Activated CD4-positive, alpha-beta T cell treated with anti-CD3 and anti-CD28 coated beads, Interleukin-2, amount 10 ng/mL, durations not matched to agents 24 days and 14 days (primary cell): Measurements from ENCODE around the gene MAP2K1. TPM values are rescaled to one million over a fixed set of nuclear protein-coding genes. Genes with fewer than 3 reads are reported as not detected.
"Not testable (repeated sequence)": the region's sequence is repeated elsewhere in the genome, so short reads cannot be mapped to it uniquely, and the experiment has no call there.

Experiments
- DNase-seq: peaks from one replicate; pipeline ENCODE4 v3.0.0; 2022
- H3K27ac Mint-ChIP-seq: one replicate; pipeline ENCODE4 v1.8.0; 2022; ENCODE audit warnings: mild to moderate bottlenecking, mixed read lengths
- H3K27me3 Mint-ChIP-seq: one replicate; pipeline ENCODE4 v1.8.0; 2022; ENCODE audit warnings: mixed read lengths
- H3K36me3 Mint-ChIP-seq: one replicate; pipeline ENCODE4 v1.8.0; 2022; ENCODE audit warnings: low read depth, mild to moderate bottlenecking, mixed read lengths
- H3K4me1 Mint-ChIP-seq: one replicate; pipeline ENCODE4 v1.8.0; 2021; ENCODE audit warnings: mixed read lengths
- H3K4me3 Mint-ChIP-seq: one replicate; pipeline ENCODE4 v1.8.0; 2022; ENCODE audit warnings: mild to moderate bottlenecking, moderate library complexity, mixed read lengths
- H3K9me3 Mint-ChIP-seq: one replicate; pipeline ENCODE4 v1.8.0; 2021; ENCODE audit warnings: mixed read lengths
- intact Hi-C: fragments of 100-400 bp; cut with micrococcal nuclease; formaldehyde crosslinking; loops from one replicate; pipeline ENCODE4 v1.15.1; 2023
- total RNA-seq: library from RNA; stranded (reverse); gene quantifications from 2 replicates; pipeline ENCODE4 v1.2.3, GENCODE V29; 2022

The MAP2K1 gene
- total RNA-seq, 1 donor from 2014 or later: 106 TPM

DNA sequence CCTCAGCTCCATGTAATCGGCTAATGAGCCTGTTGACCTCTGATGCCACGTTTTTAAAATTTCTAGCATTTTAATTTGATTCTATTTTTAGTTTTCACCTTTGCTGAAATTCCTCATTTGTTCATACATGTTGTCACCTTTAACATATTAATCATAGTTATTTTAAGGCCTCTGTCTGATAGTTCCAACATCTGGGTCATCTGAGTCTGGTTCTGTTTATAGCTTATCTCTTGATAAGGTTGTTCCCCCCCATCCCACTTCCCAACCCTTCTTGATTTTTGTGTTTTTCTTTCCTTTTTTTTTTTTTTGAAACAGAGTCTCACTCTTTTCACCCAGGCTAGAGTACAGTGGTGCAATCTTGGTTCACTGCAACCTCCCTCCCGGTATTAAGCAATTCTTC is 36.4 kb downstream of the MAP2K1 start:
- Mint-ChIP-seq H3K4me3 (no peak overlapping the region), H3K4me1 (peaks cover 40% of the 10 kb centered on the region), H3K9me3 (no peaks in the 10 kb centered on the region), H3K36me3 (peaks cover 29% of the 10 kb centered on the region), H3K27ac (no peak overlapping the region), H3K27me3 (no peaks in the 10 kb centered on the region)
- intact Hi-C loops: no loop called here
- DNase-seq: no peak

DNA sequence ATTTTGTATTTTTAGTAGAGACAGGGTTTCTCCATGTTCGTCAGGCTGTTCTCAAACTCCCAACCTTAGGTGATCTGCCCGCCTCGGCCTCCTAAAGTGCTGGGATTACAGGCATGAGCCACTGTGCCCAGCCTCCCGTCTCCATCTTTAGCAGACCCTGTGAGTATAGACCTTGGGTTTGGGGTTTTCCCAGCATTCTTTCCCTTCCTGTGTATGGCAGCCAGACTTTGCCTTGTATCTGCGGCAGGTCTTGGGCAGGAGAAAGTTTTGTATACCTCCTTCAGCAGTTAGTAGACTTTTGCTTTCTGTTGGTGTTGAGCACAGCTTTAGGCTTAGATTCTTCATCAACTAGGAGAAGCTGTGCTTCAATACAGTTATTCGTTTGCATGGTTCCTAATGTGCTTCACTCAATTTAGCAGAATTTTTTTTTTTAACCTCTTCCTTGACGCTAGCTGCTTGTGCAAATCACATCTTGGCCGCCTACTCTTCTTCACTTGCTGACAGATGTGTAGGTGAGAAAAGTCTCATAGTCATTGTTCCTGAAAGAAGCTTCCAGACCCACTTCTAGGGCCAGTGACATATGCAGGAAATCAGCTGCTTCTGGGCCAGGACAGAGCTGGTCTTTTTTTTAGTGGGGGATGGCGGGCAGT is 38.4 kb downstream of the MAP2K1 start:
- no peak for DNase-seq
- peak overlapping the region; percentile 16 for H3K4me3 Mint-ChIP-seq
- intact Hi-C loops: no loop called here
- peaks cover 36% of the 10 kb centered on the region for H3K36me3 Mint-ChIP-seq
- no peaks in the 10 kb centered on the region for H3K9me3 Mint-ChIP-seq
- peak overlapping the region; percentile 69 for H3K27ac Mint-ChIP-seq
- peaks cover 43% of the 10 kb centered on the region for H3K4me1 Mint-ChIP-seq
- H3K27me3 Mint-ChIP-seq: no peaks in the 10 kb centered on the region

DNA sequence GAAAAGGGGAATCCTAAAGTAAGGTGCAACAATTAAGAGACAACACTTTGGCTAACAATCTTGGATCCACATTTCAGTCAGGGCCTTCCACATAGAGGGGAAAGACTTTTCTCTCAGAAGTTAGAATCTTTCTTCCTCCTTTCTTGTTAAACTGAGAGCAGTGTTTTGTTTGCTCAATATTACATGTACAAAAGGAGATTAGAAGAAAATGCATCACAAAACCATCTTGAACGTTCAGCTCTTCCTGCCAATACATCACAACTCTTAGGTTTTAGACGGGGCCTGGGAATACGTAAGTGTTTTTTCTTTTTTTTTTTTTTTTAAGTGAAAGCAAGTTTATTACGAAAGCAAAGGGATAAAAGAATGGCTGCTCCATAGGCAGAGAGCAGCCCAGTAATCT is 39.1 kb downstream of the MAP2K1 start:
- Mint-ChIP-seq H3K27ac (peak overlapping the region; percentile 69), H3K4me3 (peak overlapping the region; percentile 28), H3K9me3 (no peaks in the 10 kb centered on the region), H3K27me3 (no peaks in the 10 kb centered on the region), H3K4me1 (peaks cover 49% of the 10 kb centered on the region), H3K36me3 (peaks cover 36% of the 10 kb centered on the region)
- intact Hi-C loops: no loop called here
- DNase-seq: no peak

GRCh38 chr15:66429117-66429516 is 42.4 kb downstream of the MAP2K1 start:
- no peaks in the 10 kb centered on the region for H3K27me3 Mint-ChIP-seq

DNA sequence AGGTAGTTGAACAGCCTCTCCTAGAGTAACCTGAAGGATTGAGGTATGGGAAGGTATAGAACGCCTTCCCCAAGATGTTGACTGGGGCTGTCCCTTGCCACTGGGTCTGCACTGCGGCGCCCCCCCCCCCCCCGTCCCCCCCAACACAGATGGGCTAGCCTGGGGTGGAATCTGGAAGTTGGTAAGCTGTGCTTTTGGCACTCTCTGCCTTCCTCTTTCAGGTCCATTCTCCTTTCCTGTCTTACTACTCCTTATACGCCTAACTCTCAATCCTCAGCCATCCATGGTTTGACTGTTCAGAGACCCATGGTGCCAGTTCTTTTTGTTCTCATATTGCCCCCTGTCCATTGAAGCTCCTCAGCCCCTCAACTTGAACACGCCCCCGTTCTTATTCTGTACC is 42.8 kb downstream of the MAP2K1 start:
- Mint-ChIP-seq H3K4me1 (peaks cover 54% of the 10 kb centered on the region), H3K36me3 (peaks cover 30% of the 10 kb centered on the region), H3K9me3 (no peaks in the 10 kb centered on the region), H3K27ac (no peak overlapping the region), H3K4me3 (no peak overlapping the region), H3K27me3 (no peaks in the 10 kb centered on the region)
- DNase-seq: no peak
- intact Hi-C loops: no loop called here

More at GRCh38 chr15:66429117-66429516, 42.4 kb downstream of the MAP2K1 start:
- intact Hi-C loops: no loop called here
- Mint-ChIP-seq H3K4me3 (no peak overlapping the region), H3K36me3 (peaks cover 31% of the 10 kb centered on the region), H3K27ac (peak overlapping the region; percentile 4), H3K4me1 (peaks cover 58% of the 10 kb centered on the region), H3K9me3 (no peaks in the 10 kb centered on the region)
- DNase-seq: no peak

DNA sequence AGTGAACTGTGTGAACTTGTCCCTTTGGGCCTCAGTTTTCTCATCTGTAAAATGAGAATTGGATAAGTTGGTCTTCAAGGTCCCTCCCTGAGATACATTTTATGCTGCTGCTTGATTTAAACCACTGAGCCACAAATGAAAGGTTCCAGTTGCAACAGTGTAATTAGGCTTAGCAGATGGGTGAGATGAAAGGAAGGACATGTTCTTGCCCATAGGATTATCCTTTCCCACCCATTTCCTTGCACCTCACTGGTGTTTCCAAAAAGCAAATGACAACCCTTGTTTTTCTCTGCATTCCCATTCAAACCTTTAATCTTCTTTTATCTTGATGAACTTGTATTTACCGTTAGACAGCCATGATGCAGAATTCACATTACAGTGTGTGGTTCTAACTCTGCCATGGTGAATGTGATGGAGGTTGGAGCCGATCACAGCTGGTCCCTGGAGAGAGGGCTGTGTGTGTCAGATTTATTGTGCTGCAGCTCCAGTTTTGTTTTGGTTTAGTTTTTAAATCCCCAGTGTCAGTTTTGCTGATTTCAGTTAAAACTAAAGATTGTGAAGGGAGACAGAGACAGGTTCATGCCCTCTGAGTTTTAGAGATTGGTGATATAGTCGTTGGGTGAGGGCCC is 44.0 kb downstream of the MAP2K1 start:
- Mint-ChIP-seq H3K36me3 (peaks cover 28% of the 10 kb centered on the region), H3K9me3 (no peaks in the 10 kb centered on the region), H3K4me3 (no peak overlapping the region), H3K27ac (no peak overlapping the region), H3K4me1 (peaks cover 47% of the 10 kb centered on the region), H3K27me3 (no peaks in the 10 kb centered on the region)
- no peak for DNase-seq
- intact Hi-C loops: no loop called here

DNA sequence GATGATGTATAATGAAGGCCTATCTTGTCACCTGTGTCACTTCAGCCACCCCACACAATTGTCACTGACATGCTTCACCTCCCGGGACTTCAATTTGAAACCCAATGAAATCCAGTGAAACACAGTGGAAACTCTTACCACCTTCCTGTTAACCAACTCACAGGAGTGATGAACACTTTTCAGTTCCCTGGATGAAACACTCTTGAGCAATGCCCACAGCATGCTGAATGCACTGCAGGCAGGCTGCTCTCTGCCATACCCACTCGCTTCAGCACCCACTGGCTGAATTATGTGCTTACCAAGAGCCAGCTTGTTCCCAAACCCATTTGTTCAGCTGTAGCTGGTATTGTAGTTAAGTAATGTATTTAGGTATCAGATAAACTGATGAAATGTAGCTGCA is 47.0 kb downstream of the MAP2K1 start:
- intact Hi-C loops: no loop called here
- peak overlapping the region; percentile 64 for H3K27ac Mint-ChIP-seq
- H3K27me3 Mint-ChIP-seq: no peaks in the 10 kb centered on the region
- peaks cover 44% of the 10 kb centered on the region for H3K4me1 Mint-ChIP-seq
- no peak for DNase-seq
- H3K36me3 Mint-ChIP-seq: peaks cover 48% of the 10 kb centered on the region
- no peaks in the 10 kb centered on the region for H3K9me3 Mint-ChIP-seq
- no peak overlapping the region for H3K4me3 Mint-ChIP-seq

DNA sequence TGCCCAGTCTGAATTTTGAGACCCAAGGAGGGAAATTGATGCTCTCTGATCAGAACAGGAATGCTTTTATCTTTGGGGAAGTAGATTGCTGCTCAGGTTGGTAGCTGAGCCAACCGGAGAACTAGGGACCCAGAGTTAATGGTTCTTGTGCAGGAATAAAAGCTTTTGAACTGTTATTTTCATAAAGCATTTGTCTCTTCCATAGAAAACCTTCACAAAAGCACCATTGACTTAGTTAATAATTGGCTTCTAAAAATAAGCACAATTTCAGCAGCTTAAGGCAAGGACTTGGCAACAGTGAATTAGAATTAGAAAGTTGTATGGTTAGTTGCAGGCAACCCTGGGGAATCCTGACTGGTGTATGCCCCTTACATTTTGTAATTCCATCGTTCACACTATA is 53.8 kb downstream of the MAP2K1 start:
- no peaks in the 10 kb centered on the region for H3K27me3 Mint-ChIP-seq
- peak overlapping the region; percentile 29 for H3K27ac Mint-ChIP-seq
- peaks cover 6% of the 10 kb centered on the region for H3K4me1 Mint-ChIP-seq
- no peak overlapping the region for H3K4me3 Mint-ChIP-seq
- H3K36me3 Mint-ChIP-seq: peaks cover 73% of the 10 kb centered on the region
- H3K9me3 Mint-ChIP-seq: peaks cover 2% of the 10 kb centered on the region
- intact Hi-C loops: no loop called here
- no peak for DNase-seq

GRCh38 chr15:66452420-66452819 is 65.7 kb downstream of the MAP2K1 start:
- peaks cover 6% of the 10 kb centered on the region for H3K9me3 Mint-ChIP-seq
- intact Hi-C loops: no loop called here
- no peak for DNase-seq
- peaks cover 47% of the 10 kb centered on the region for H3K36me3 Mint-ChIP-seq
- no peaks in the 10 kb centered on the region for H3K27me3 Mint-ChIP-seq
- peaks cover 8% of the 10 kb centered on the region for H3K4me1 Mint-ChIP-seq
- no peak overlapping the region for H3K27ac Mint-ChIP-seq
- H3K4me3 Mint-ChIP-seq: no peak overlapping the region

DNA sequence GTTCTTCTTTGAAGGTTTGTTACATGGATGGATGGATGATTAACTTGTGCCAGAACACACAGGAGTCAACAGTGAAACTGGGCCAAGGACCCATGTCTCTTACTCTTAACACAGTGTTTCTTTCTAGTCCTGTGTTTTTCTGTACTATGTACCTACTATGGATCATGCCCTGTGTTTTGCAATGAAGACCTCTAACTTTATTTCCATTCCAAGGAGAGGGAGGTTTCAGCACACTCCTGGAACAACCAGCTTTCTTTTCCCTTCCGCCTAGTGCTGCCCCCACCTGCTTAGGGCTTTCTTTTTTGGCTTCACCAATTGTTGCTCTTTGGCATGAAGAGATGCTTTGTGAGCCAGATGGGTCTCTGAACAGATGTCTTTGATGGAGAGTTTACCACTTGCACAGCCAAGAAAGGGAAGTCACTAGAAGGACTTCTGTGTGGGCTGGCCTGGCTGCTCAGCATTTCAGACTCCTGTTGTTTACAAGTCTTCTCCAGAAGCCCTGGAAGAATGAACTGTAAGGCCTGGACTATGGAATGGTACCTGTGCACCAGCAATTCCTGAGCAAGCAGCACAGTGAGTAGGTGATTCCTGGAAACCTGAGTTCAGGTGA is 66.4 kb downstream of the MAP2K1 start:
- Mint-ChIP-seq H3K4me1 (peaks cover 8% of the 10 kb centered on the region), H3K36me3 (peaks cover 42% of the 10 kb centered on the region), H3K4me3 (no peak overlapping the region), H3K27ac (no peak overlapping the region), H3K27me3 (no peaks in the 10 kb centered on the region), H3K9me3 (peaks cover 6% of the 10 kb centered on the region)
- DNase-seq: no peak
- intact Hi-C loops: no loop called here

DNA sequence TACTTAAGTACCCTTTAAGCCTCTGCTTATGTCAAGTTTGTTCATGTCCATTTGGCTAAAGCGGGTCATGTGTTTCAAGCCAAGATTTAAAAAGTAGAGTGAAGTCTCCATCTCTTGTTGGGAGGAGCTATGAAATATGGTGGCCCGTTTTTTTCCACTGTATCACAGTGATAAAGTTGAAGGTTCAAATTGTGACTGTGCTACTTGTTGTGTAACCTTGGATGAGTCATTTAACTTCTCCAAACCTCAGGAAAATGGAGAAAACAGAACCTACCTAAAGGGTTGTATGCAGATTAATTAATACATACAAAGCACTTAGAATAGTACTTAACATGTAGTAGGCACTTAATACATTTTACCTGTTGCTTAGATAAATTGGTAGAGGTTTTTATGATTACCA is 67.4 kb downstream of the MAP2K1 start:
- Mint-ChIP-seq H3K4me3 (no peak overlapping the region), H3K4me1 (peaks cover 8% of the 10 kb centered on the region), H3K36me3 (peaks cover 40% of the 10 kb centered on the region), H3K27me3 (no peaks in the 10 kb centered on the region), H3K27ac (no peak overlapping the region), H3K9me3 (peaks cover 2% of the 10 kb centered on the region)
- DNase-seq: no peak
- intact Hi-C loops: no loop called here

DNA sequence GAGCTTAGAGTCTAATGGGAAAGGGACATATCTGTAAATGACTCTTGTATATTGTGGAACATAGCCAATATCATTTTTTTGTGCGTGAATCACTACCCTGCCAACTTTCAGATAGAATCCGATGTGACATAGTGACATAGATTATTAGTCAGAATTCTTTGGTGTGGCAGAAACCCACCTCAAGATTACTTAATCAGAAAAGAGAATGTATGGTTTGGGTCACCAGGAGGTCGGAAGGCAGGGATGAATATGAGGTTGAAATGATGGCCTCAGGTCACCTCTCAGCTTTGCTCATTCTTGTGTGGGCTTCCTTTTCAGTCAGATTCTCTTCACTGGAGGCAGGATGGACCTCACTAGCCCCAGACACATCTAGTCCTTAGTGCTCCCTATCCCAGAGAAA is 69.5 kb downstream of the MAP2K1 start:
- H3K27ac Mint-ChIP-seq: no peak overlapping the region
- peaks cover 2% of the 10 kb centered on the region for H3K9me3 Mint-ChIP-seq
- intact Hi-C loops: no loop called here
- H3K4me3 Mint-ChIP-seq: no peak overlapping the region
- H3K36me3 Mint-ChIP-seq: peaks cover 47% of the 10 kb centered on the region
- H3K27me3 Mint-ChIP-seq: no peaks in the 10 kb centered on the region
- no peak for DNase-seq
- peaks cover 14% of the 10 kb centered on the region for H3K4me1 Mint-ChIP-seq

DNA sequence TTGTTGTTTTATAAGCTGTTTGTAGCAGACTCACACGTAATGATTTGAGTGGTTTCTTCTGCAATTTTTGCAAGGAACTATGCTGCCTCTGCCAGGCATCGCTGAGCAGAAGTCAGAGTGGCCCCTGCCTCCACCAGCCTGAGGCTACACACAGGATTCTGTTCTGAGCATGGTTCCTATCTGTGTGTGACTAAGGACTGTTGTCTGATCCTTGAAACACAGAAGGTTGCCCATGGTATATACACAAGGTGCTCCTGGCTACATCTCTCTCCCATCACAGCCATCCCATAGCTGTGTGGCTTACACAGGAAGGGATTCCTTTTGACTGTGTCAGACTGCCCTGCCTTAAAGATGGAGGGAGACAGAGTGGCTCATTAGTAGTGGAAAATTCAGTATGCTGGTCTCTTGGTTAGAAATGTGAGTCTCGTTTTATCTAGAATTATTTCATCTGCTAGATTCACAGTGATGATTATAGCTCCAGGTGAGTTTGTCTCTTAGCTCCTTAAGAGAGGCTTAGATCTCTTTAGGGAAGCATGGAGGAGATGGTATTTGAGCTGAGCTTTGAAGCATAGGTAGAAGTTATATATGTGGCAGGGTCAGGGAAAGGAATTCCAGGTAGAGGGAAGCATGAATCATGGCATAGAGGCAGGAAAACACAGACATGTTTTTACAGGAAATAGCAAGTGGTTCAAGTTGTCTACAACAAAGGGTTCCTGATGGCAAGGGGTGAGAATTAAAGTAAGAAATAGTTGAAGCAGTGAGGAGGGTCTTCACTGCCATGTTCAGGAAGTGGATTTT is 73.3 kb downstream of the MAP2K1 start:
- DNase-seq: no peak
- intact Hi-C loops: no loop called here
- Mint-ChIP-seq H3K4me1 (peaks cover 7% of the 10 kb centered on the region), H3K4me3 (no peak overlapping the region), H3K27ac (peak overlapping the region; percentile 37), H3K27me3 (no peaks in the 10 kb centered on the region), H3K36me3 (peaks cover 46% of the 10 kb centered on the region), H3K9me3 (no peaks in the 10 kb centered on the region)

GRCh38 chr15:66461294-66461693 is 74.6 kb downstream of the MAP2K1 start:
- H3K27me3 Mint-ChIP-seq, H3K27ac Mint-ChIP-seq, H3K4me1 Mint-ChIP-seq, H3K9me3 Mint-ChIP-seq, H3K4me3 Mint-ChIP-seq, DNase-seq, intact Hi-C loops: not testable (repeated sequence)
- peaks cover 43% of the 10 kb centered on the region for H3K36me3 Mint-ChIP-seq
